Measurements from ENCODE around the gene IL34. TPM values are rescaled to one million over a fixed set of nuclear protein-coding genes. Genes with fewer than 3 reads are reported as not detected.
A peak's percentile ranks its signal among the peaks of the same experiment; 100 is the strongest.

IL34 gene
- polyA plus RNA-seq, 2 of the 4 experiments (the other 2 are of a cell fraction), result 0.25 to 0.40 TPM

DNA sequence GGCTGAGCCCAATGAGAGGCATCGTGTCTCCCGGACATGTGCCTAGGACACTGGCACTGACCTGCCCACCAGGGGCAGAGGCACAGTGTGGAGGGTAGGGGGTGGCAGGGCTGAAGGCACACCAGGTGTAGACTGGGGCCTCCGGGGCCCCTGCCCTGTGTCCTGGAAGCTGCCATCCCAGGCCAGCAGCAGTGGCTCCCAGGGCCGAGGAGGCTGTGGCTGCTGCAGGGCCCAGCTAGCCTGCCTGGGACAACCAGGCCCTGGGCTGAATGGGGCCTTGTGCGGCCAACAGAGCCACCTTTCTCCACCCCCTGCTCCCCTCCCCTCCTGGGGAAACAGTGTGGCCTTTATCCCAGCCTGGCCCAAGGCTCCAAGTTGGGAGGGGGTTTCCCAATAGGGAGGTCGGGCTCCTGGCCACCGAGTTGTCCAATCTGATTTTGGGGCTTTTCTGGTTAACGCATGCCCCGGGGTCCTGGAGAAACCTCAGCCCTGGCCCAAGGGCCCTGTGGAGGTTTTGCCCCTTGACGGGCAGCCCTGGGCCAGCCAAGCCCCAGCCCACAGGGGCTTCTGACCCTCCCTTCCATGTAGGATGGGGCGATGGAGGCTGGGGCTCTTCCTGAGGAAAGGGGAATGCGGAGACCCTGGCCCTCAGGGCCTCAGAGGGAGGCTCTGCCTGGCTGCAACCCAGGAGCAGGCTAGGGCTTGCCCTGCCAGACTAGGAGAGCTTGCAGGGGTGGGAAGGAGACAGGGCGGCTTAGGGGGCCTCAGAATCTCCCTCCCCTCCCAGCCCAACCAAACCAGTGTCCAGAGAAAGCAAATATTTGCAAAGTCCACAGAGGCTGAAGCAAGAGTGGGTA lies 35.3 kb downstream of the IL34 start:
- TF ChIP-seq, protein P1, sequence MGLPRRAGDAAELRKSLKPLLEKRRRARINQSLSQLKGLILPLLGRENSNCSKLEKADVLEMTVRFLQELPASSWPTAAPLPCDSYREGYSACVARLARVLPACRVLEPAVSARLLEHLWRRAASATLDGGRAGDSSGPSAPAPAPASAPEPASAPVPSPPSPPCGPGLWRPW (IDR thresholded peaks at IDR 0.05), result no peak
- TF ChIP-seq, protein P2, sequence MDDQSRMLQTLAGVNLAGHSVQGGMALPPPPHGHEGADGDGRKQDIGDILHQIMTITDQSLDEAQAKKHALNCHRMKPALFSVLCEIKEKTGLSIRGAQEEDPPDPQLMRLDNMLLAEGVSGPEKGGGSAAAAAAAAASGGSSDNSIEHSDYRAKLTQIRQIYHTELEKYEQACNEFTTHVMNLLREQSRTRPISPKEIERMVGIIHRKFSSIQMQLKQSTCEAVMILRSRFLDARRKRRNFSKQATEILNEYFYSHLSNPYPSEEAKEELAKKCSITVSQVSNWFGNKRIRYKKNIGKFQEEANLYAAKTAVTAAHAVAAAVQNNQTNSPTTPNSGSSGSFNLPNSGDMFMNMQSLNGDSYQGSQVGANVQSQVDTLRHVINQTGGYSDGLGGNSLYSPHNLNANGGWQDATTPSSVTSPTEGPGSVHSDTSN (IDR thresholded peaks at IDR 0.05), result no peak
- peaks cover 59% of the 10 kb centered on the region for H3K4me1 ChIP-seq
- H3K4me3 ChIP-seq, result no peak overlapping the region
- peak overlapping the region; percentile 51 for H3K4me2 ChIP-seq
- DNase-seq (ENCODE audit: low read depth in 1 of 2, low spot score in 1 of 2), result no peak
- FAIRE-seq, result no peak
- CTCF ChIA-PET, result interaction anchor here (0.6 to 23.4 kb wide), 9 partner anchors 11 to 90 kb away, joined by 3 to 463 read pairs (median 5); no protein-coding TSS in a partner anchor
- WGBS (ENCODE audit: missing lambda C conversion rate), result 81% methylated on average over 12 of the region's 13 CpGs
- H3K9me3 ChIP-seq, result no peaks in the 10 kb centered on the region
- peak overlapping the region; percentile 61 to 97 for H3K27ac ChIP-seq
- peak in 1 of 2 experiments; percentile 27; a peak in 3 of 6 replicates for ATAC-seq
- POLR2A ChIA-PET, result interaction anchor here (0.8 to 1.1 kb wide), 2 partner anchors 65 to 80 kb away, joined by 3 to 6 read pairs; no protein-coding TSS in a partner anchor

DNA sequence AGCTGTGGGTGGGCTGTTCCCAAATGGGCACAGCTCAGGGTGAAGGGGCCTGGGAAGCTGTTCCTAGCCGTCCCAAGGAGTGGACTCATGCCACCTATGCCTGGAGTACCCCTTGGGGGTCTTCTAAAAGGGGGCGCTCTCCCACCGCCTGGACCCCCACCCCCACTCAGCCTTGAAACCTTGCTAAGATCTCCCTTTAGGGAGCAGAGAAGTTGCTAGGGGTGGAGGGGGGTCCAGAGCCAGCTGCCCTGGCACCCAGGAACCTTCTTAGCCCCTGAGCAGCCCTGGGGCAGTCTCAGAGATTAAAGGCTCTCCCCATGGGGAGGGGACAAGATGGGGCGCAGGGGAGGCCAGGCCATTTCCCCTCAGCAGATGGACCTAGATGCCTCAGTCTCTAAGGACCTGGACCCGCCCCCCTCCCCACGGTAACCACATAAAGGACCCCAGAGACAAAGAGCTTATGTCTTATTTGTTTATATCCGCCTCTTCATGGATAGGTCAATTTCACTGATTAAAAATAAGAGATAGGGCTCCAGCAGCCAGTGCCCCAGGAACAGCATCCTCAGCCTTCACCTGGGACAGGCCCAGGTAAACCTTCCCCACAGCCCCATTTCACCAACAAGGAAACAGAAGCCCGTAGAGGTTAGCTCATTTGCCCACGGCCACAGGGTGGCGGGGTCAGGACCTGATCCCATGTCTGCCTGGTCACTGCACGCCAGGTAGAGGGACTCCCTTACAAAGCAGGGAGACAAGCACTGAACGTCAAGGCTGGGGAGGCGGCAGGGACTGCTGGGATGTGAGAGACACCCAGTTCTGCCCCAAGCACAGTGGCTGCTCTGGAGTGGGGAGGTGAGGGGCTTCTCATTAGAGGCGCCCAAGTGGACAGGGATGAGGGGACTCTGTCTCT lies 36.1 kb downstream of the IL34 start:
- Histone ChIP-seq H3K27ac (peak overlapping the region; percentile 61 to 97), H3K9me3 (no peaks in the 10 kb centered on the region), H3K4me2 (peak overlapping the region; percentile 51), H3K4me1 (peaks cover 63% of the 10 kb centered on the region), H3K4me3 (no peak overlapping the region)
- ATAC-seq, result 0 out of 6 replicates have a peak, but pooled peaks of 1 of the 2 experiments have one; percentile 1
- CTCF ChIA-PET, result interaction anchor here (0.8 to 23.4 kb wide), 8 partner anchors 10 to 89 kb away, joined by 3 to 463 read pairs (median 4); no protein-coding TSS in a partner anchor
- WGBS (ENCODE audit: missing lambda C conversion rate), result 55% methylated on average over 12 of the region's 14 CpGs
- DNase-seq (ENCODE audit: low read depth in 1 of 2, low spot score in 1 of 2), result no peak
- TF ChIP-seq RAD21 (conservative IDR thresholded peaks at IDR 0.05 in 1 of 2, IDR thresholded peaks at IDR 0.05 in 1 of 2) (peak in 1 of 2 experiments; percentile 10; a peak in 1 of 5 replicates), KDM5A (IDR thresholded peaks at IDR 0.05) (no peak)
- no peak for FAIRE-seq
- POLR2A ChIA-PET, result interaction anchor here (0.8 to 1.1 kb wide), 2 partner anchors 64 to 79 kb away, joined by 3 to 6 read pairs; no protein-coding TSS in a partner anchor

DNA sequence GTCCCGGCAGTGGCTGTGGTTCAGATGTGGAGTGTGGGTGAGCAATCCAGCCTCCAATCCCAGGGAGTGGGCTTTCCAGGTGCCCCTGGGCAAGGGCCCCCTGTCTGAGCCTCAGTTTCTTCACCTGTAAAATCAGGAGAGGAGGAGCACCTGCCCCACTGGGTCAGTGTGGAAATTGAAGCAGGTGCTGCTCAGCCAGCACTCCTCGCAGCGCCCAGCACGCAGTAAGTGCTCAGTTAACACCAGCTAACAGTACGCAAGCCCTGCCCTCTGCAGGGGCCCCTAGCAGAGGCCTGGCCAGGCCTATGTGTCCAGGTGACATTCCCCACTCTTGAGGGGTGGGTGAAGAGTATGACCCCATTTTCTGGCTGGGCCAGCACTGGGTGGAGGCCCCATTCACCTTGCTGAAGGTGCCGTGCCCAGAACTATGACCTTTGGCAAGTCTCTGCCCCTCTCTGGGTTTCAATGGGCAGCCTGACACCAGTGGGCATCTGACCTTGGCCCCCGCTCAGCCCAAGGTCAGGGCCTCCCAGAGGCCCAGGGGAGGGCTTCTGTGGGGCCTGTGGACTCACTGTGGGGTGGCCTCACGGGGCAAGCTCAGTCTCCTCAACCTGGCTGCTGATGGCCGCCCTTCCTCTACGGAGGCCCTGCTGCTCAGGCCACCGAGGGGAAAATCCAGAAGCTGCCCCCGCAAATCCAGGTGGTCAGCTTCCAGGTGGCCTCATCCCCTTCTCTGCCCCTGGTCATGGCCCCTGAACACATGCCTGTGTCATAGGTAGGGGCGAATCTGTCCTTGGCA lies 37.0 kb downstream of the IL34 start:
- DNase-seq (ENCODE audit: low read depth in 1 of 2, low spot score in 1 of 2) (no peak), ATAC-seq (no peak), FAIRE-seq (no peak)
- no peaks in the 10 kb centered on the region for H3K9me3 ChIP-seq
- ChIA-PET CTCF (interaction anchor here (0.8 to 23.4 kb wide), 5 partner anchors 31 to 88 kb away, joined by 3 to 463 read pairs (median 6); no protein-coding TSS in a partner anchor), POLR2A (no interaction called here)
- no peak for TF ChIP-seq MAZ (IDR thresholded peaks at IDR 0.05; ENCODE audit: borderline replicate concordance, low read depth, low read length)
- no peak for TF ChIP-seq ZC3H11A (IDR thresholded peaks at IDR 0.05)
- TF ChIP-seq ZSCAN20 (CRISPR knock-in tag; IDR thresholded peaks at IDR 0.05), result no peak
- TF ChIP-seq, protein P3, sequence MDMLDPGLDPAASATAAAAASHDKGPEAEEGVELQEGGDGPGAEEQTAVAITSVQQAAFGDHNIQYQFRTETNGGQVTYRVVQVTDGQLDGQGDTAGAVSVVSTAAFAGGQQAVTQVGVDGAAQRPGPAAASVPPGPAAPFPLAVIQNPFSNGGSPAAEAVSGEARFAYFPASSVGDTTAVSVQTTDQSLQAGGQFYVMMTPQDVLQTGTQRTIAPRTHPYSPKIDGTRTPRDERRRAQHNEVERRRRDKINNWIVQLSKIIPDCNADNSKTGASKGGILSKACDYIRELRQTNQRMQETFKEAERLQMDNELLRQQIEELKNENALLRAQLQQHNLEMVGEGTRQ (IDR thresholded peaks at IDR 0.05), result no peak
- TF ChIP-seq EHMT2 (IDR thresholded peaks at IDR 0.05; ENCODE audit: low read depth), result no peak
- TF ChIP-seq ZNF302 (CRISPR knock-in tag; IDR thresholded peaks at IDR 0.05), result no peak
- TF ChIP-seq RAD21 (conservative IDR thresholded peaks at IDR 0.05 in 1 of 2, IDR thresholded peaks at IDR 0.05 in 1 of 2), result no peak
- no peak for TF ChIP-seq CBX8 (IDR thresholded peaks at IDR 0.05)
- no peak for TF ChIP-seq MAFK (IDR thresholded peaks at IDR 0.05; ENCODE audit: partially characterized antibody)
- no peak for TF ChIP-seq TFCP2L1 (CRISPR knock-in tag; IDR thresholded peaks at IDR 0.05)
- TF ChIP-seq FOSB (CRISPR knock-in tag; IDR thresholded peaks at IDR 0.05), result no peak
- no peak for TF ChIP-seq CHD4 (IDR thresholded peaks at IDR 0.05; ENCODE audit: borderline replicate concordance)
- TF ChIP-seq KDM1A (IDR thresholded peaks at IDR 0.05; ENCODE audit: low read depth), result no peak
- TF ChIP-seq, protein P4, sequence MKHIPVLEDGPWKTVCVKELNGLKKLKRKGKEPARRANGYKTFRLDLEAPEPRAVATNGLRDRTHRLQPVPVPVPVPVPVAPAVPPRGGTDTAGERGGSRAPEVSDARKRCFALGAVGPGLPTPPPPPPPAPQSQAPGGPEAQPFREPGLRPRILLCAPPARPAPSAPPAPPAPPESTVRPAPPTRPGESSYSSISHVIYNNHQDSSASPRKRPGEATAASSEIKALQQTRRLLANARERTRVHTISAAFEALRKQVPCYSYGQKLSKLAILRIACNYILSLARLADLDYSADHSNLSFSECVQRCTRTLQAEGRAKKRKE (CRISPR knock-in tag; IDR thresholded peaks at IDR 0.05; ENCODE audit: low read depth), result no peak
- no peak for TF ChIP-seq EHF (CRISPR knock-in tag; IDR thresholded peaks at IDR 0.05)
- TF ChIP-seq, protein P5, sequence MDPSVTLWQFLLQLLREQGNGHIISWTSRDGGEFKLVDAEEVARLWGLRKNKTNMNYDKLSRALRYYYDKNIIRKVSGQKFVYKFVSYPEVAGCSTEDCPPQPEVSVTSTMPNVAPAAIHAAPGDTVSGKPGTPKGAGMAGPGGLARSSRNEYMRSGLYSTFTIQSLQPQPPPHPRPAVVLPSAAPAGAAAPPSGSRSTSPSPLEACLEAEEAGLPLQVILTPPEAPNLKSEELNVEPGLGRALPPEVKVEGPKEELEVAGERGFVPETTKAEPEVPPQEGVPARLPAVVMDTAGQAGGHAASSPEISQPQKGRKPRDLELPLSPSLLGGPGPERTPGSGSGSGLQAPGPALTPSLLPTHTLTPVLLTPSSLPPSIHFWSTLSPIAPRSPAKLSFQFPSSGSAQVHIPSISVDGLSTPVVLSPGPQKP (IDR thresholded peaks at IDR 0.05; ENCODE audit: low read depth, low read length), result no peak
- TF ChIP-seq, protein P6, sequence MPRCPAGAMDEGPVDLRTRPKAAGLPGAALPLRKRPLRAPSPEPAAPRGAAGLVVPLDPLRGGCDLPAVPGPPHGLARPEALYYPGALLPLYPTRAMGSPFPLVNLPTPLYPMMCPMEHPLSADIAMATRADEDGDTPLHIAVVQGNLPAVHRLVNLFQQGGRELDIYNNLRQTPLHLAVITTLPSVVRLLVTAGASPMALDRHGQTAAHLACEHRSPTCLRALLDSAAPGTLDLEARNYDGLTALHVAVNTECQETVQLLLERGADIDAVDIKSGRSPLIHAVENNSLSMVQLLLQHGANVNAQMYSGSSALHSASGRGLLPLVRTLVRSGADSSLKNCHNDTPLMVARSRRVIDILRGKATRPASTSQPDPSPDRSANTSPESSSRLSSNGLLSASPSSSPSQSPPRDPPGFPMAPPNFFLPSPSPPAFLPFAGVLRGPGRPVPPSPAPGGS (IDR thresholded peaks at IDR 0.05), result no peak
- 88% methylated on average over 12 of the region's 13 CpGs for WGBS (ENCODE audit: missing lambda C conversion rate)
- peak overlapping the region; percentile 61 to 97; a peak in 5 of 6 replicates for H3K27ac ChIP-seq
- no peak overlapping the region for H3K4me3 ChIP-seq
- H3K4me2 ChIP-seq, result peak overlapping the region; percentile 97
- peaks cover 69% of the 10 kb centered on the region for H3K4me1 ChIP-seq
